Activated T-cell treated with anti-CD3 and anti-CD28 coated beads, Interleukin-2, amount 50 U/mL, for 24 hours (primary cell): ENCODE data around the gene AXL.
"Not testable (repeated sequence)": the region's sequence is repeated elsewhere in the genome, so short reads cannot be mapped to it uniquely, and the experiment has no call there.

Source experiments
- DNase-seq: peaks from one replicate; pipeline ENCODE4 v3.0.0-alpha.2; 2020
- H3K27ac Mint-ChIP-seq: 2 replicates; pipeline ENCODE4 v1.8.0; 2020; ENCODE audit warnings: mild to moderate bottlenecking, mixed read lengths
- H3K27me3 Mint-ChIP-seq: 2 replicates; pipeline ENCODE4 v1.8.0; 2020; ENCODE audit warnings: mixed read lengths
- H3K36me3 Mint-ChIP-seq: 2 replicates; pipeline ENCODE4 v1.8.0; 2020; ENCODE audit warnings: low read depth, mixed read lengths
- H3K4me1 Mint-ChIP-seq: 2 replicates; pipeline ENCODE4 v1.8.0; 2020; ENCODE audit warnings: low read depth, mixed read lengths
- H3K4me3 Mint-ChIP-seq: 2 replicates; pipeline ENCODE4 v1.8.0; 2020; ENCODE audit warnings: mild to moderate bottlenecking, moderate library complexity, mixed read lengths
- H3K9me3 Mint-ChIP-seq: 2 replicates; pipeline ENCODE4 v1.8.0; 2020; ENCODE audit warnings: mixed read lengths

Gene AXL

DNA sequence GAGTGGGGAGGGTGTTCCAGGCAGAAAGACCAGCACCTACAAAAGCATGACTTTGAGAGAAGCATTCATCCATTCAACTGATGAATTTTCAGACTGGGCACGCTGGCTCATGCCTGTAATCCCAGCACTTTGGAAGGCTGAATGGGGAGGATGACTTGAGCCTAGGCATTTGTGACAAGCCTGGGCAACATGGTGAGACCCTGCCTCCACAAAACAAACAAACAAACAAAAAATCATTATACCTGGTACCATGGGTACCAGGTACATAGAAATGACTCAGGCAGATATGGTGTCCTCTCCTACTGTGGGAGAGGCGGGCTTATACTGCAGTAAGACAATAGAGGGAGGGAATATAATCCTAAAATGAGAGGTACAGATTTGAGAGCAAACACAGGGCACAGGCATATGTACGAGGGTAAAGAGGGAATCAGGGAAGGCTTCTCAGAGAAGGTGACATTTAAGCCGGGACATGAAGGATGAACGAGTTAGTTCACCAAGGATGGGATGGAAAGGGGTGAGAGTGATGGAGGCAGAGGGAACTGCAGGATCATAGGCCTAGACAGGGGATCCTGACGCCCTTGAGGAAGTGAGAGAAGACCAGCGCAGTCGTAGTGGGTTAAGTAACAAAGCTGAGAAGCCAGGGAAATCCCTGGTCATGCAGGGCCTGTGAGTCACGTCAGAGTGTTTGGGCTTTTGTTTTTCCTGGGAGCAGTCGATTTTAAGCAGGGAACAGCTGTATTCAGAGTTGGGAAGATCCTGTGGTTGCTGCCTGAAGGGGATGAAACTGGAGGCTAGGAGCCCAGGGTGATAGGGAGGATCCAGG, 23.1 kb upstream of the AXL start:
- Mint-ChIP-seq H3K27me3 (peaks cover 30% of the 10 kb centered on the region), H3K36me3 (no peaks in the 10 kb centered on the region), H3K27ac (no peak overlapping the region), H3K9me3 (no peaks in the 10 kb centered on the region), H3K4me1 (peaks cover 22% of the 10 kb centered on the region), H3K4me3 (no peak overlapping the region)
- no peak for DNase-seq

DNA sequence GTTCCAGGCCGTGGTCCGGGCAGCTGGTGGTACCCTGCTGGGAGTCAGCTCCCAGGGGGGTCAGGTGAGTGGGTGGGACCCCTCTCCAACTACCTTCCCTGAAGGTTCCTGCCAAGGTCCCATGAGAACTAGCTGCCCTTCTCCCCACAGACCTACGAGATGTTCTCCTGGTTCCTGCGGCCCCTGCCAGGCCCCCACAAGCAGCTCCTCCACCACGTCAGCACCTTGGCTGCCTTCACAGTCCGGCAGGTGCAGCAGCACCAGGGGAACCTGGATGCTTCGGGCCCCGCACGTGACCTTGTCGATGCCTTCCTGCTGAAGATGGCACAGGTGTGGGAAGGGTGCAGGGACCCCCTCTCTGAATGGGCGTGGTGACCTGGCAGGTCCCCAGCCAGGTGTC, 20.5 kb upstream of the AXL start:
- Mint-ChIP-seq H3K36me3 (no peaks in the 10 kb centered on the region), H3K4me1 (peaks cover 12% of the 10 kb centered on the region), H3K9me3 (no peaks in the 10 kb centered on the region), H3K27ac (no peak overlapping the region), H3K4me3 (no peak overlapping the region), H3K27me3 (peaks cover 10% of the 10 kb centered on the region)
- DNase-seq, result no peak

DNA sequence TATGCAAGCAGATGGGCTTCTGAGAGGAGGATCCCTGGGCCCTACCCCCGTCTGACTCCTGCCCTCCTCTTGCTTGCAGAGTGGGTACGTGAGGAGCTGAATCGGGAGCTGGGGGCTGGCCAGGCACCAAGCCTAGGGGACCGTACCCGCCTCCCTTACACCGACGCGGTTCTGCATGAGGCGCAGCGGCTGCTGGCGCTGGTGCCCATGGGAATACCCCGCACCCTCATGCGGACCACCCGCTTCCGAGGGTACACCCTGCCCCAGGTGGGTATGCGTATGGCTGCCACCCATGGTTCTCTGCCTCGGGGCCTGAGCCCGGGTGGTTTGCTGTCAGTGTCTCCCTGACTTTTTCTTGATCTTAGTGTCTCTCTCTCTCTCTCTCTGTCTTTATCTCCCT, 15.7 kb upstream of the AXL start:
- H3K27ac Mint-ChIP-seq, result no peak overlapping the region
- no peaks in the 10 kb centered on the region for H3K36me3 Mint-ChIP-seq
- H3K4me3 Mint-ChIP-seq, result no peak overlapping the region
- no peaks in the 10 kb centered on the region for H3K9me3 Mint-ChIP-seq
- H3K27me3 Mint-ChIP-seq, result peaks cover 3% of the 10 kb centered on the region
- DNase-seq, result no peak
- H3K4me1 Mint-ChIP-seq, result peaks cover 9% of the 10 kb centered on the region

DNA sequence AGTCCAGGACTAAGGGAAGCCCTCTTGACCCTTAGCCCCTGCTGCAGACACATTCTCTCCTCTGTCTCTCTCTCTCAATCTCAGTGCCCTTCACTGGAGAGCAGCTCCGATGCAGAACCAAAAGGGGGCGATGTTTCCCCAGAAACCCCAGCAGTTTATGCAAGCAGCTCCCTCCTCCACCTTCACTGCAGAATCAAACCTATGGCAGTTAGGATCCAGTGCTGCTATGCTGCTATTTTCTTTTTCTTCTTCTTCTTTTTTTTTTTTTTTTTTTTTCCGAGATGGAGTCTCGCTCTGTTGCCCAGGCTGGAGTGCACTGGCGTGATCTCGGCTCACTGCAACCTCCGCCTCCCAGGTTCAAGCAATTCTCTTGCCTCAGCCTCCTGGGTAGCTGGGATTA, 14.7 kb upstream of the AXL start:
- not testable (repeated sequence) for H3K4me1 Mint-ChIP-seq, H3K9me3 Mint-ChIP-seq, H3K27ac Mint-ChIP-seq, H3K36me3 Mint-ChIP-seq, H3K4me3 Mint-ChIP-seq, H3K27me3 Mint-ChIP-seq
- DNase-seq, result peak; percentile 80

DNA sequence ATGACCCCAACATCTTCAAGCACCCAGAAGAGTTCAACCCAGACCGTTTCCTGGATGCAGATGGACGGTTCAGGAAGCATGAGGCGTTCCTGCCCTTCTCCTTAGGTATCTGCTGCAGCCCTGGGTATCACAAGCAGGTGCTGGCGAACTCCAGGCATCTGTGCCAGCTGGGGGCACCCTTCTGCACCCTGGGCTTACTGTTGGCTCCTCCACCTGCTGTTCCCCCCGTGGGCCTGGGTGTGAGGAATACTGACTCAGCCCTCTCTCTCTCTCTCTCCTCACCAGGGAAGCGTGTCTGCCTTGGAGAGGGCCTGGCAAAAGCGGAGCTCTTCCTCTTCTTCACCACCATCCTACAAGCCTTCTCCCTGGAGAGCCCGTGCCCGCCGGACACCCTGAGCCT, 13.0 kb upstream of the AXL start:
- no peaks in the 10 kb centered on the region for H3K27me3 Mint-ChIP-seq
- H3K36me3 Mint-ChIP-seq, result no peaks in the 10 kb centered on the region
- H3K9me3 Mint-ChIP-seq, result no peaks in the 10 kb centered on the region
- DNase-seq, result no peak
- no peak overlapping the region for H3K27ac Mint-ChIP-seq
- peaks cover 3% of the 10 kb centered on the region for H3K4me1 Mint-ChIP-seq
- H3K4me3 Mint-ChIP-seq, result no peak overlapping the region

DNA sequence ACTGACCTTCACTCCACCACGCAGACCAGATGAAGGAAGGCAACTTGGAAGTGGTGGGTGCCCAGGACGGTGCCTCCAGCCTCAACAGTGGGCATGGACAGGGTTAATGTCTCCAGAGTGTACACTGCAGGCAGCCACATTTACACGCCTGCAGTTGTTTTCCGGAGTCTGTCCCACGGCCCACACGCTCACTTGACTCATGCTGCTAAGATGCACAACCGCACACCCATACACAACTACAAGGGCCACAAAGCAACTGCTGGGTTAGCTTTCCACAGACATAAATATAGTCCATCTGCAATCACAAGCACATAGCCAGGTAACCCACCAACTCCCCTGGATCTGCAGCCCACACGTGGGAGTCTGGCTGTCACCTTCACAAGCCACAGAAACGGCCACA, 12.6 kb upstream of the AXL start:
- H3K27me3 Mint-ChIP-seq, result no peaks in the 10 kb centered on the region
- no peaks in the 10 kb centered on the region for H3K9me3 Mint-ChIP-seq
- no peak overlapping the region for H3K27ac Mint-ChIP-seq
- H3K4me1 Mint-ChIP-seq, result peaks cover 3% of the 10 kb centered on the region
- no peak overlapping the region for H3K4me3 Mint-ChIP-seq
- DNase-seq, result no peak
- no peaks in the 10 kb centered on the region for H3K36me3 Mint-ChIP-seq

DNA sequence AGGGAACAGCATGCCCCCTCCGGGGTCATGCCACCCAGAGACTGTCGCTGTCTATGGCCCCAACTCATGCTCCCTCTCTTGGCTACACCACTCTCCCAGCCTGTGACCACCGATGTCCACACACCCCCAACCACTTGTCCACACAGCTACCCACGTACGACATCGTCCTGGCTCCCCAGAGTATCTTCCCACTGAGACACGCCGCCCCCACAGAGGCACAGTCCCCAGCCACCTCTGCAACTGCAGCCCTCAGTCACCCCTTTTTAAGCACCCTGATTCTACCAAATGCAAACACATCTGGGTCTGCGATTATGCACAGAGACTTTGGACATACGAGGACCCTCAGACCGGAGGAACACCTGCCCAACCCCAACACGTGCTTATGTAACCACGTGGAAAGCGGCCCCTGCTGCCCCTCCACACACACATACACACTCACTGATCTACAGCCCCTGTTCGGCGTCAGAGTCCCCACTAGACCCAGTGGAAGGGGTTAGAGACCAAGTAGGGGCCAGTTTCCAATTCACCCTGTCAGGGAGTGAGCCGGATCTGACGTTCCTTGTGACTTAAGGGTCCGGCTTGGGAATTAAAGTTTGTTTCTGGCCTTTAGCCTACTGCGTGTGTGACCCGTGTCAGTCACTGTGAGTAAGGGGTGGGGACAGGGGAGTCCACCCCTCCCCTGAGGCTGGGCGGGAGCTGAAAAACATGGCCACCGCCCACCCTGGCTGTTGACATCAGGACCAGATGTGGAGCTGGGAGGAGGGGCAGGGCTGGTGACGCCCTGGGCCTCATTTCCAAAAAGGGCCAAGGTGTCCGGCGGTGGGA, 11.9 kb upstream of the AXL start:
- no peaks in the 10 kb centered on the region for H3K9me3 Mint-ChIP-seq
- no peaks in the 10 kb centered on the region for H3K36me3 Mint-ChIP-seq
- H3K4me3 Mint-ChIP-seq, result no peak overlapping the region
- no peak for DNase-seq
- no peaks in the 10 kb centered on the region for H3K27me3 Mint-ChIP-seq
- no peak overlapping the region for H3K27ac Mint-ChIP-seq
- H3K4me1 Mint-ChIP-seq, result peaks cover 3% of the 10 kb centered on the region

DNA sequence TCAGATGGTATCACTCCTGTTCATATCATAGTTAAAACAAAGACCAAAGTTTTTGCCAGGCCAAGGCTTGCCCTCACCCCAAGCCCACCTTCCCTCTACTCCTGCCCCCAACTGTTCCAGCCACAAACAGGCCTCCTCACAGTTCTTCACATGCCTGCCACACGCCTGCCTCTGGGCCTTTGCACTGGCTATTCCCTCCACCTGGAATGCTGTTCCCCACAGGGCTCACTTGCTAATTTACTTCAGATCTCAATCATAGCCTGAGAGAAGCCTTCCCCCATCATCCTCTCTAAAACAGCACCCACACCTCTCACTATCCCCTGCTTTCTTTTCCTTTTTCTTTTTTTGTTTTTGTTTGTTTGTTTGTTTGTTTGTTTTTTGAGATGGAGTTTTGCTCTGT, 4.9 kb upstream of the AXL start:
- Mint-ChIP-seq H3K4me1 (no peaks in the 10 kb centered on the region), H3K36me3 (no peaks in the 10 kb centered on the region), H3K27ac (no peak overlapping the region), H3K9me3 (no peaks in the 10 kb centered on the region), H3K27me3 (peaks cover 21% of the 10 kb centered on the region), H3K4me3 (no peak overlapping the region)
- no peak for DNase-seq

DNA sequence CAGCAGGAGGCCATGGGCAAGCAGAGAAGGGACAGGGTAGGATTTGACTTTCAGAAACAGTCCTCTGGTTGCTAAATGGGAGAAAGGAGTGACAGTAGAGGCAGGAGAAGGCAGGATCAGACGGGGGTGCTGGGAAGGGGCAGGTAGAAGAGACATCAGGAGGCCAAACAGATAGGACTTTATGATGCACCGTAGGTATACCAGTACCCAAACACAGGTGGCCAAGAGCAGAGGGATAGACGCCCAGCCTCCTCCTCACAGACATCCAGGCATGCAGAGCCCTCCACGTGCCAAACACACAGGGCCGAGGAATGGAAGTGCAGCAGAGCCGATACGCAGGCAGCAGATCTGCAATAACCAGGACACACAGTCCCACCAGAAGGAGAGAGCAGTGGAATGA, 1.3 kb upstream of the AXL start:
- no peaks in the 10 kb centered on the region for H3K9me3 Mint-ChIP-seq
- H3K36me3 Mint-ChIP-seq, result no peaks in the 10 kb centered on the region
- no peak overlapping the region for H3K27ac Mint-ChIP-seq
- H3K4me3 Mint-ChIP-seq, result no peak overlapping the region
- peaks cover 49% of the 10 kb centered on the region for H3K27me3 Mint-ChIP-seq
- peaks cover 3% of the 10 kb centered on the region for H3K4me1 Mint-ChIP-seq
- DNase-seq, result no peak

DNA sequence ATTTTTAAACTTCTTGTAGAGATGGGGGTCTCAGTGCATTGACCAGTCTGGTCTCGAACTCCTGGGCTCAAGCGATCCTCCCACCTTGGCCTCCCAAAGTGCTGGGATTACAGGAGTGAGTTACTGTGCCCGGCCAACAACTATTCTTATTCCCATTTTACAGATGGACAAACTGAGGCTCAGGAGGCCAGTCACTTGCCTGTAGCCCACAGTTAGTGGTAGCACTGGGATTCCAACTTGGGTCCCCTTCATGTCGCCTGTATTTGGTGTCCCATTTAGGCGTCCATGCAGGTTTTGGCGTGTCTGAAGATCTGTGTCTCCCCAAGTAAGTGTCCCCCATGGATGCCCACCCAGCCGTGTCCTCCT, 791 bp upstream of the AXL start:
- no peak overlapping the region for H3K27ac Mint-ChIP-seq
- H3K9me3 Mint-ChIP-seq, result no peaks in the 10 kb centered on the region
- H3K4me1 Mint-ChIP-seq, result peaks cover 3% of the 10 kb centered on the region
- H3K27me3 Mint-ChIP-seq, result peaks cover 49% of the 10 kb centered on the region
- no peaks in the 10 kb centered on the region for H3K36me3 Mint-ChIP-seq
- no peak for DNase-seq
- H3K4me3 Mint-ChIP-seq, result no peak overlapping the region

DNA sequence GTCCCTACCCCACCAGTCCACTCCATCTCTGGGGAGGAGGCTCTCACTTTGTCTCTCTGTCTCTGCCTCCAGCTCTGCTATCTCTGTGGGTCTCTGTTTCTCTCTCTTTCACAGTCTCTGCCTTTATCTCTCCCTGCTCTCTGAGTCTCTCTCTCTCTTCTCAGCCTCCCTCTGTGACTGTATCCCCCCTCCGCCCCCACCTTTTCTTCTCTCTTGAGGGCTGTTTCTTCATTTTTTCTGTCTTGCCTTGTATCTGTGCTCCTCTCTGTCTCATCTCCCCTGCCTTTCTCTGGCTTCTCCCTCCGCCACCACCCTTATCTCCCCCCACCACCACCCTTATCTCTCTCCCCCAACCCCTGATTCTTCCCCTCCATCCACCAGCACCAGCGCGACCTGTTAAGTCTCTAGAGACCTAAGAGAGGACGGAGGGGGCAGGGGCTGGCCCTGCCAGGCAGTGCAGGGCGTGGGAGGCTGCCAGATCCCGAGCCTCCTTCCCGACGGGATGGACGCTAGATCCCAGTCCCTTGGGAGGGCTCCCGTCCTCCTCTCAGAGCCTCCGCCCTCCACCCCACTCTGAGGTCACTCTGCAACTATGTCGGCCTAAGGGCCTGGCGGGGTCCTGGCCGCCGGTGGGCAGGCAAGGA, 1.0 kb downstream of the AXL start:
- H3K27ac Mint-ChIP-seq, result no peak overlapping the region
- peaks cover 11% of the 10 kb centered on the region for H3K4me1 Mint-ChIP-seq
- H3K36me3 Mint-ChIP-seq, result no peaks in the 10 kb centered on the region
- DNase-seq, result no peak
- no peaks in the 10 kb centered on the region for H3K9me3 Mint-ChIP-seq
- peaks cover 52% of the 10 kb centered on the region for H3K27me3 Mint-ChIP-seq
- H3K4me3 Mint-ChIP-seq, result no peak overlapping the region

DNA sequence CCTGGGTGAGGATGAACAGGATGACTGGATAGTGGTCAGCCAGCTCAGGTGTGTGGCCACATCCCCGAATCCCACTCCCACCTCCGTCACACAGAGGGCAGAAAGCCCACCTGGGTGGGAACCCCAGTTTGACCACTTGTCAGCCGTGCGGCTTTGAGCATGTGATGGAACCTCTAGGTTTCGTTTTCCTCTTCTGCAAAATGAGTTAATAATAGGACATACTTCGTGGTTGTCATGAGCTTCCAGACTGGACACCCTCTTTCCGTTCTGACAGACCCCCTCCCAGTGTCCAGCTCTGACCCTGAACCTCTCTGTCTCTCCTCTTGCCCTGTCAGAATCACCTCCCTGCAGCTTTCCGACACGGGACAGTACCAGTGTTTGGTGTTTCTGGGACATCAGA, 1.8 kb downstream of the AXL start:
- Mint-ChIP-seq H3K9me3 (no peaks in the 10 kb centered on the region), H3K27ac (no peak overlapping the region), H3K36me3 (no peaks in the 10 kb centered on the region), H3K4me1 (peaks cover 18% of the 10 kb centered on the region), H3K27me3 (peaks cover 58% of the 10 kb centered on the region), H3K4me3 (no peak overlapping the region)
- DNase-seq, result no peak

DNA sequence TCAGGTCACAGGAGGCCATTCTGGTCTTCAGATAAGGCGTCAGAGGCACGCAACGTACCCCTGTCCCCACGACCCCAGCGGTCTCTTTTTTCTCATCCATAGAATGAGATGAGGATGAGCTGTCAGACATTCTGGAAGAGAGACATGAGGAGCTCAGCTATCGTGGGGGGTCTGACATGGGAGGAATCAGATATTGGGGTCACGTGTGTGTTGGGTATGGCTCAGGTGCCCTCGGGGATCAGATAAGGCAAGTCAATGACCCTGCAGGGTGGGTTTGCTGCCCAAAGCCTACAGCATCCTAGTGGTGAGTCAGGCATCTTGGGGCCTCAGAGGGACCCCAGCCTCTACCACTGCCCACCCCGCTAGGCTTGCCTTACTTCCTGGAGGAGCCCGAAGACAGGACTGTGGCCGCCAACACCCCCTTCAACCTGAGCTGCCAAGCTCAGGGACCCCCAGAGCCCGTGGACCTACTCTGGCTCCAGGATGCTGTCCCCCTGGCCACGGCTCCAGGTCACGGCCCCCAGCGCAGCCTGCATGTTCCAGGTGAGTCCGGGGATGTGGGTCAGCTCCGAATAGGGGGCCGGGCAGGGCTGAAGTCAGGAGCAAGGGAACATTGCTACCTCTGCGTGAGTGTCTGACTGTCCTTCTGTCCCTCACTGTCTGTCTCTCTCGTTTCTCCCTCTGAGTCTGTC, 2.6 kb downstream of the AXL start:
- no peak overlapping the region for H3K4me3 Mint-ChIP-seq
- H3K27me3 Mint-ChIP-seq, result peaks cover 57% of the 10 kb centered on the region
- H3K36me3 Mint-ChIP-seq, result no peaks in the 10 kb centered on the region
- no peak overlapping the region for H3K27ac Mint-ChIP-seq
- no peak for DNase-seq
- H3K9me3 Mint-ChIP-seq, result no peaks in the 10 kb centered on the region
- peaks cover 22% of the 10 kb centered on the region for H3K4me1 Mint-ChIP-seq

DNA sequence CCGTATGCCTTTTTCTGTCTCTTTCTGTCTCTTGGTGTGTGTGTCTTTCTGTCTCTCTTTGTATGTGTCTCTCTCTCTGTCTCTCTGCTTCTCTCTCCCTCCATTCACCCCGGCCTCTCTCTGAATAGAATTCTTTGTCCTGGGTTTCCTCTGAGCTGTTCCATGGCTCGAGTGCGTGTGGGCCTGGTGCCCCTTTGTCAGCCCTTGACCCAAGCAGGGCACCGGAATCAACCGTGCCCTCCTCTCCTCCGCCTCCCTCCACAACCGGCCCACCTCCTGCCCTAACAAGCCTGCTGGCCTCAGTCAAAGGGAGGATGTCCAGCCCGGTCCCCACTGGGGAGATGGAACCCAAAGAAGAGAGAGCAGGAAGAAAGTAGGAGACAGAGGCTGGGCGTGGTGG, 3.2 kb downstream of the AXL start:
- Mint-ChIP-seq H3K36me3 (no peaks in the 10 kb centered on the region), H3K4me3 (no peak overlapping the region), H3K27me3 (peaks cover 51% of the 10 kb centered on the region), H3K9me3 (no peaks in the 10 kb centered on the region), H3K27ac (no peak overlapping the region), H3K4me1 (peaks cover 28% of the 10 kb centered on the region)
- DNase-seq, result no peak
